Lung (tissue), 12 donors: ENCODE results near the gene CASZ1. TPM values are rescaled to one million over a fixed set of nuclear protein-coding genes. Genes with fewer than 3 reads are reported as not detected.

Source experiments
- ATAC-seq: fragments of 200-7000 bp; cut with Tn5 transposase; one replicate; pipeline ENCODE4 v1.9.1; 2020; ENCODE audit warnings: moderate number of reproducible peaks; ENCODE audit not compliant: insufficient read depth, low FRiP score
- DNase-seq, 3 donors: peaks; one replicate each; pipeline ENCODE4 v3.0.0-alpha.2; 2013 to 2017
- H3K27ac ChIP-seq, 2 donors: one replicate each; pipeline ENCODE4 v1.5.1; 2013; ENCODE audit warnings: mild to moderate bottlenecking in 2 of 2, moderate library complexity in 2 of 2, control low read depth in 1 of 2, inconsistent platforms in 1 of 2, low read depth in 1 of 2, low read length in 1 of 2
- H3K27me3 ChIP-seq, 3 donors: one replicate each; pipeline ENCODE4 v1.5.1; 2013; ENCODE audit warnings: low read length in 2 of 3; ENCODE audit not compliant: control insufficient read depth in 3 of 3, insufficient read depth in 3 of 3
- H3K36me3 ChIP-seq, 4 donors: one replicate each; pipeline ENCODE4 v1.5.1; 2013; ENCODE audit warnings: low read length in 4 of 4, mild to moderate bottlenecking in 1 of 4, moderate library complexity in 1 of 4; ENCODE audit not compliant: control insufficient read depth in 4 of 4, insufficient read depth in 4 of 4
- H3K4me1 ChIP-seq, 5 donors: one replicate each; pipeline ENCODE4 v1.5.1; 2013; ENCODE audit warnings: low read length in 5 of 5, mild to moderate bottlenecking in 2 of 5, moderate library complexity in 1 of 5; ENCODE audit not compliant: control insufficient read depth in 5 of 5, insufficient read depth in 5 of 5
- H3K4me3 ChIP-seq: one replicate; pipeline ENCODE4 v1.5.1; 2013; ENCODE audit warnings: mild to moderate bottlenecking, control low read depth, moderate library complexity
- H3K9ac ChIP-seq, 2 donors: one replicate each; pipeline ENCODE4 v1.5.1; 2013; ENCODE audit warnings: low read length in 2 of 2, control low read depth in 1 of 2; ENCODE audit not compliant: insufficient read depth in 1 of 2
- H3K9me3 ChIP-seq, 4 donors: one replicate each; pipeline ENCODE4 v1.5.1; 2013; ENCODE audit warnings: low read length in 3 of 4, mild to moderate bottlenecking in 1 of 4, moderate library complexity in 1 of 4; ENCODE audit not compliant: control insufficient read depth in 4 of 4, insufficient read depth in 3 of 4
- CTCF ChIP-seq: IDR thresholded peaks from 2 replicates; pipeline ENCODE4 v1.5.1; 2012; ENCODE audit warnings: mild to moderate bottlenecking; ENCODE audit errors: control extremely low read depth, extremely low read depth
- WGBS, 2 donors: extraction: QIAGEN DNeasy Blood & Tissue Kit; methylation state at CpG; one replicate each; pipeline ENCODE4 v1.1.7; 2013; 5-methylcytosine and 5-hydroxymethylcytosine counted together
- polyA plus RNA-seq, 2 donors: library from polyadenylated mRNA; stranded (reverse); fragments of 200-250 nt; gene quantifications; one replicate each; pipeline ENCODE4 v1.2.1, GENCODE V29; 2013
- total RNA-seq, 2 donors: library from RNA; depleted of rRNA in 1 of 2; stranded (reverse); fragments of >200 nt in 1 of 2; gene quantifications; one replicate each; pipeline ENCODE4 v1.2.1, GENCODE V29; 2014 to 2021
- donor health status: control.
- donor health status: control.
- donor health status: Bipolar disorder and iron deficiency.
- donor health status: healthy.
- donor health status: DM: yes; HTN: yes; CAD: no.

The CASZ1 gene
- total and polyA plus RNA-seq, 4 donors, result 10.3 to 69.9 (median 40.5) TPM

- Histone ChIP-seq H3K27ac (peak overlapping the region; percentile 62 to 63), H3K36me3 (no peaks in the 10 kb centered on the region), H3K4me3 (no peak overlapping the region), H3K9ac (no peak overlapping the region), H3K27me3 (no peaks in the 10 kb centered on the region), H3K4me1 (peaks cover 6 to 68% (median 52%) of the 10 kb centered on the region in 5 donors), H3K9me3 (no peaks in the 10 kb centered on the region)
- DNase-seq (peak; percentile 46 to 71 (median 54)), ATAC-seq (no peak)
- no peak for TF ChIP-seq CTCF
- 49 to 70% methylated on average over 16 to 17 of the region's 17 CpGs for WGBS, 2 donors
These were observed 113.8 kb downstream of the CASZ1 start for GRCh38 chr1:10682449-10683309.

GRCh38 chr1:10682108-10682445 is 114.4 kb downstream of the CASZ1 start:
- Histone ChIP-seq H3K27me3 (no peaks in the 10 kb centered on the region), H3K27ac (peak overlapping the region; percentile 62 to 63), H3K36me3 (no peaks in the 10 kb centered on the region), H3K9ac (no peak overlapping the region), H3K9me3 (no peaks in the 10 kb centered on the region), H3K4me3 (no peak overlapping the region), H3K4me1 (peaks cover 6 to 68% (median 58%) of the 10 kb centered on the region in 5 donors)
- DNase-seq (no peak), ATAC-seq (no peak)
- no peak for TF ChIP-seq CTCF
- WGBS, 2 donors, result 31 to 39% methylated on average over 9 of the region's 9 CpGs

GRCh38 chr1:10681296-10682107 is 114.9 kb downstream of the CASZ1 start:
- peaks cover 6 to 69% (median 58%) of the 10 kb centered on the region in 5 donors for H3K4me1 ChIP-seq
- 56 to 82% methylated on average over 18 of the region's 18 CpGs for WGBS, 2 donors
- TF ChIP-seq CTCF, result no peak
- peak overlapping the region; percentile 62 to 63 for H3K27ac ChIP-seq
- no peak overlapping the region for H3K9ac ChIP-seq
- no peaks in the 10 kb centered on the region for H3K27me3 ChIP-seq
- no peak for DNase-seq
- no peak overlapping the region for H3K4me3 ChIP-seq
- no peaks in the 10 kb centered on the region for H3K9me3 ChIP-seq
- no peaks in the 10 kb centered on the region for H3K36me3 ChIP-seq
- ATAC-seq, result no peak
